HEK293 (cell line): ENCODE results near the gene GMDS.

ENCODE experiments used
- CTCF ChIA-PET: fragments of 350-600 bp; formaldehyde crosslinking; extraction: SDS; loops from one replicate; lab custom pipeline; 2021; ENCODE audit warnings: antibody characterized with exemption; lab: Yijun Ruan, JAX
- POLR2A ChIA-PET: fragments of 300-600 bp; formaldehyde crosslinking; extraction: SDS; loops from one replicate; lab custom pipeline; 2020; ENCODE audit warnings: antibody characterized with exemption, inconsistent platforms; lab: Yijun Ruan, JAX
- H3K27ac ChIP-seq: fragments of 200-500 bp; sonication (Bioruptor generic); 2 replicates; pipeline ENCODE4 v1.5.1; 2014; ENCODE audit warnings: low read depth, low read length, control low read depth, inconsistent platforms; ENCODE audit errors: extremely low read depth
- H3K36me3 ChIP-seq, 2 experiments: fragments of 200-500 bp in 1 of 2; sonication (Bioruptor generic) in 1 of 2; 1 replicate in 1 of 2; 2 replicates in 1 of 2; pipeline ENCODE4 v1.5.1; 2014 to 2017; ENCODE audit warnings: inconsistent platforms in 2 of 2, low read length in 2 of 2; ENCODE audit not compliant: control insufficient read depth in 2 of 2, insufficient read depth in 1 of 2
- H3K4me1 ChIP-seq: fragments of 200-500 bp; sonication (Bioruptor generic); 2 replicates; pipeline ENCODE4 v1.5.1; 2014; ENCODE audit warnings: mild to moderate bottlenecking, low read length, inconsistent platforms; ENCODE audit not compliant: control insufficient read depth, insufficient read depth
- H3K4me3 ChIP-seq: 2 replicates; pipeline ENCODE4 v1.5.1; 2011; ENCODE audit warnings: low read depth, mild to moderate bottlenecking, control low read depth, low read length, moderate library complexity
- H3K9me3 ChIP-seq: fragments of 200-500 bp; sonication (Bioruptor generic); 2 replicates; pipeline ENCODE4 v1.5.1; 2014; ENCODE audit warnings: low read depth, low read length, inconsistent platforms; ENCODE audit not compliant: control insufficient read depth, insufficient read depth
- EGR2 ChIP-seq: fragments of 450-650 bp; formaldehyde crosslinking; IDR thresholded peaks from 2 replicates; pipeline ENCODE4 v1.5.1; 2016; ENCODE audit warnings: low read depth, missing biosample characterization, missing genetic modification characterization
- ELK4 ChIP-seq: IDR thresholded peaks from 2 replicates; pipeline ENCODE4 v1.6.1; 2011; ENCODE audit warnings: mild to moderate bottlenecking, low read depth, low read length, borderline replicate concordance
- GLI2 ChIP-seq: fragments of 450-650 bp; formaldehyde crosslinking; IDR thresholded peaks from 2 replicates; pipeline ENCODE4; 2017; ENCODE audit warnings: missing biosample characterization, missing genetic modification characterization, low read depth, borderline replicate concordance
- HIC1 ChIP-seq: fragments of 450-650 bp; formaldehyde crosslinking; IDR thresholded peaks from 2 replicates; pipeline ENCODE4 v1.5.1; 2016; ENCODE audit warnings: missing biosample characterization, missing genetic modification characterization
- MEIS1 ChIP-seq: sonication (generic); formaldehyde crosslinking; IDR thresholded peaks from 2 replicates; pipeline ENCODE4 v1.8.1; 2022; ENCODE audit warnings: missing genetic modification reagents, mild to moderate bottlenecking, borderline replicate concordance
- TSHZ1 ChIP-seq: fragments of 450-650 bp; formaldehyde crosslinking; IDR thresholded peaks from 2 replicates; pipeline ENCODE4 v1.5.1; 2016; ENCODE audit warnings: missing biosample characterization, missing genetic modification characterization, borderline replicate concordance
- WT1 ChIP-seq: fragments of 450-650 bp; formaldehyde crosslinking; IDR thresholded peaks from 2 replicates; pipeline ENCODE4 v1.5.1; 2016; ENCODE audit warnings: missing biosample characterization, missing genetic modification characterization
- ZFP41 ChIP-seq: fragments of 450-650 bp; formaldehyde crosslinking; IDR thresholded peaks from 2 replicates; pipeline ENCODE4 v1.5.1; 2016; ENCODE audit warnings: missing biosample characterization, missing genetic modification characterization, borderline replicate concordance
- ZFP69B ChIP-seq: fragments of 450-650 bp; formaldehyde crosslinking; IDR thresholded peaks from 2 replicates; pipeline ENCODE4 v1.5.1; 2016; ENCODE audit warnings: missing biosample characterization, missing genetic modification characterization
- ZNF112 ChIP-seq: fragments of 450-650 bp; formaldehyde crosslinking; IDR thresholded peaks from 2 replicates; pipeline ENCODE4 v1.5.0; 2017; ENCODE audit warnings: missing biosample characterization, missing genetic modification characterization
- ZNF114 ChIP-seq: fragments of 450-650 bp; formaldehyde crosslinking; IDR thresholded peaks from 2 replicates; pipeline ENCODE4 v1.5.0; 2017; ENCODE audit warnings: missing biosample characterization, missing genetic modification characterization
- ZNF133 ChIP-seq: fragments of 450-650 bp; formaldehyde crosslinking; IDR thresholded peaks from 2 replicates; pipeline ENCODE4 v1.5.1; 2016; ENCODE audit warnings: missing biosample characterization, missing genetic modification characterization
- ZNF140 ChIP-seq: fragments of 450-650 bp; formaldehyde crosslinking; IDR thresholded peaks from 2 replicates; pipeline ENCODE4 v1.5.1; 2016; ENCODE audit warnings: missing biosample characterization, missing genetic modification characterization
- ZNF169 ChIP-seq: fragments of 450-650 bp; formaldehyde crosslinking; IDR thresholded peaks from 2 replicates; pipeline ENCODE4 v1.5.1; 2016; ENCODE audit warnings: missing biosample characterization, missing genetic modification characterization
- ZNF214 ChIP-seq: fragments of 450-650 bp; formaldehyde crosslinking; IDR thresholded peaks from 2 replicates; pipeline ENCODE4 v1.5.1; 2017; ENCODE audit warnings: missing biosample characterization, mild to moderate bottlenecking, missing genetic modification characterization, borderline replicate concordance
- ZNF292 ChIP-seq: fragments of 450-650 bp; formaldehyde crosslinking; IDR thresholded peaks from 2 replicates; pipeline ENCODE4 v1.5.1; 2016; ENCODE audit warnings: low read depth, missing biosample characterization, missing genetic modification characterization, borderline replicate concordance
- ZNF335 ChIP-seq: fragments of 450-650 bp; formaldehyde crosslinking; conservative IDR thresholded peaks from 2 replicates; pipeline ENCODE4 v1.5.1; 2016; ENCODE audit warnings: missing biosample characterization, missing genetic modification characterization
- ZNF433 ChIP-seq: fragments of 450-650 bp; formaldehyde crosslinking; IDR thresholded peaks from 2 replicates; pipeline ENCODE4 v1.5.1; 2016; ENCODE audit warnings: missing biosample characterization, missing genetic modification characterization, low read depth
- ZNF513 ChIP-seq: fragments of 450-650 bp; IDR thresholded peaks from 2 replicates; pipeline ENCODE4 v1.5.1; 2018; ENCODE audit warnings: missing biosample characterization, missing genetic modification characterization
- ZNF529 ChIP-seq: fragments of 450-650 bp; formaldehyde crosslinking; IDR thresholded peaks from 2 replicates; pipeline ENCODE4 v1.5.1; 2017; ENCODE audit warnings: missing genetic modification characterization, missing biosample characterization; ENCODE audit not compliant: insufficient replicate concordance
- ZNF571 ChIP-seq: fragments of 450-650 bp; formaldehyde crosslinking; IDR thresholded peaks from 2 replicates; pipeline ENCODE4 v1.5.0; 2017; ENCODE audit warnings: missing biosample characterization, missing genetic modification characterization
- ZNF600 ChIP-seq: fragments of 450-650 bp; formaldehyde crosslinking; IDR thresholded peaks from 2 replicates; pipeline ENCODE4 v1.5.1; 2016; ENCODE audit warnings: missing biosample characterization, missing genetic modification characterization
- ZNF623 ChIP-seq: fragments of 450-650 bp; formaldehyde crosslinking; IDR thresholded peaks from 2 replicates; pipeline ENCODE4 v1.5.1; 2016; ENCODE audit warnings: missing biosample characterization, missing genetic modification characterization
- ZNF626 ChIP-seq: fragments of 450-650 bp; sonication (Bioruptor Pico); formaldehyde crosslinking; IDR thresholded peaks from 2 replicates; pipeline ENCODE4 v1.5.1; 2018; ENCODE audit warnings: missing biosample characterization, missing genetic modification characterization, inconsistent platforms
- TF ChIP-seq, protein P1 (sequence below): fragments of 450-650 bp; formaldehyde crosslinking; IDR thresholded peaks from 2 replicates; pipeline ENCODE4 v1.5.0; 2017; ENCODE audit warnings: missing biosample characterization, missing genetic modification characterization, borderline replicate concordance

GMDS gene

GRCh38 chr6:1747531-1747930 is 497.9 kb downstream of the GMDS start (continued):
- TF ChIP-seq, protein P1, sequence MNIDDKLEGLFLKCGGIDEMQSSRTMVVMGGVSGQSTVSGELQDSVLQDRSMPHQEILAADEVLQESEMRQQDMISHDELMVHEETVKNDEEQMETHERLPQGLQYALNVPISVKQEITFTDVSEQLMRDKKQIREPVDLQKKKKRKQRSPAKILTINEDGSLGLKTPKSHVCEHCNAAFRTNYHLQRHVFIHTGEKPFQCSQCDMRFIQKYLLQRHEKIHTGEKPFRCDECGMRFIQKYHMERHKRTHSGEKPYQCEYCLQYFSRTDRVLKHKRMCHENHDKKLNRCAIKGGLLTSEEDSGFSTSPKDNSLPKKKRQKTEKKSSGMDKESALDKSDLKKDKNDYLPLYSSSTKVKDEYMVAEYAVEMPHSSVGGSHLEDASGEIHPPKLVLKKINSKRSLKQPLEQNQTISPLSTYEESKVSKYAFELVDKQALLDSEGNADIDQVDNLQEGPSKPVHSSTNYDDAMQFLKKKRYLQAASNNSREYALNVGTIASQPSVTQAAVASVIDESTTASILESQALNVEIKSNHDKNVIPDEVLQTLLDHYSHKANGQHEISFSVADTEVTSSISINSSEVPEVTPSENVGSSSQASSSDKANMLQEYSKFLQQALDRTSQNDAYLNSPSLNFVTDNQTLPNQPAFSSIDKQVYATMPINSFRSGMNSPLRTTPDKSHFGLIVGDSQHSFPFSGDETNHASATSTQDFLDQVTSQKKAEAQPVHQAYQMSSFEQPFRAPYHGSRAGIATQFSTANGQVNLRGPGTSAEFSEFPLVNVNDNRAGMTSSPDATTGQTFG (tag by site-specific recombination): no peak
- TF ChIP-seq ZNF600 (tag by site-specific recombination): no peak
- TF ChIP-seq ZFP69B (tag by site-specific recombination): no peak
- TF ChIP-seq ZNF169 (tag by site-specific recombination): no peak
- TF ChIP-seq ZNF433 (tag by site-specific recombination): no peak
- no peak for TF ChIP-seq ZNF626 (tag by site-specific recombination)
- no peak for TF ChIP-seq EGR2 (tag by site-specific recombination)
- no peak for TF ChIP-seq ELK4
- TF ChIP-seq GLI2 (tag by site-specific recombination): no peak
- TF ChIP-seq ZNF513 (tag by site-specific recombination): no peak
- no peak for TF ChIP-seq ZNF623
- no peak for TF ChIP-seq ZFP41

DNA sequence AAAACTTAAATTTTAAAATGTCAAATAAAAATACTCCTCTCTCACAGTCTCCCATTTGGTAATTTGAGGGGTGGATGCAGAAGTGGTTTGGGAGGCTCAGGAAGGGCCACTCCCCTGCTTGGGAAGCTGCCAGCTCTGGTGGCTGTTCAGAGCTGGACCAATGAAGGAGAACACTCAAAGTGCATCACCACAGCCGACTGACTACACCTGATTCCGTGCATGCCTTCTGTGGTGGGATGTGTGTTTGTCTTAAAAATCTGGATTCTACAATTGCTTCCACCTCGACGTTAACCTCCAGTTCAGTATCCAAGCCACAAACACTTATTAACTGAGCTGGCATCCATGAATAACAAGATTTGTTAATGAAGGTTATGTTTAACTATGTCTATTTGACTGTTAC is 498.4 kb downstream of the GMDS start:
- ChIA-PET CTCF (interaction anchor here (0.6 kb wide), 1 partner anchor 363 kb away, joined by 3 read pairs; no protein-coding TSS in a partner anchor), POLR2A (no interaction called here)
- Histone ChIP-seq H3K4me3 (no peak overlapping the region), H3K27ac (no peak overlapping the region), H3K4me1 (no peaks in the 10 kb centered on the region), H3K9me3 (no peaks in the 10 kb centered on the region), H3K36me3 (no peaks in the 10 kb centered on the region)
- TF ChIP-seq WT1 (tag by site-specific recombination) (peak; percentile 56; the same call in 1 of the 2 replicates), MEIS1 (no peak), ZNF529 (tag by site-specific recombination) (no peak), ZNF335 (tag by site-specific recombination) (no peak), HIC1 (tag by site-specific recombination) (no peak)

GRCh38 chr6:1745814-1746213 is 499.6 kb downstream of the GMDS start:
- Histone ChIP-seq H3K9me3 (no peaks in the 10 kb centered on the region), H3K4me3 (no peak overlapping the region), H3K36me3 (no peaks in the 10 kb centered on the region), H3K4me1 (no peaks in the 10 kb centered on the region), H3K27ac (no peak overlapping the region)
- POLR2A ChIA-PET: no interaction called here
- CTCF ChIA-PET: no interaction called here
- TF ChIP-seq ZNF114 (tag by site-specific recombination) (no peak), ZNF140 (tag by site-specific recombination) (no peak), TSHZ1 (tag by site-specific recombination) (no peak), ZNF292 (tag by site-specific recombination) (no peak), ZNF214 (tag by site-specific recombination) (no peak), ZNF112 (no peak), ZNF571 (tag by site-specific recombination) (no peak), ZNF133 (no peak)
